NCI-H2196 (cell line): Measurements from ENCODE around the gene FBLN1.
A peak's percentile ranks its signal among the peaks of the same experiment; 100 is the strongest.
"Not testable (repeated sequence)": the region's sequence is repeated elsewhere in the genome, so short reads cannot be mapped to it uniquely, and the experiment has no call there.

Experiments
- DNase-seq: peaks from one replicate; lab custom pipeline; 2025; ENCODE audit not compliant: unreplicated experiment; lab: John Stamatoyannopoulos, UW

FBLN1 gene

GRCh38 chr22:45525480-45525879, 22.8 kb downstream of the FBLN1 start:
- DNase-seq, result no peak

GRCh38 chr22:45526281-45526680, 23.6 kb downstream of the FBLN1 start:
- DNase-seq, result no peak

GRCh38 chr22:45526768-45527360, 24.2 kb downstream of the FBLN1 start:
- no peak for DNase-seq

GRCh38 chr22:45527456-45527855, 24.8 kb downstream of the FBLN1 start:
- no peak for DNase-seq

GRCh38 chr22:45528046-45528445, 25.4 kb downstream of the FBLN1 start:
- no peak for DNase-seq

GRCh38 chr22:45529105-45529504, 26.4 kb downstream of the FBLN1 start:
- no peak for DNase-seq

- no peak for DNase-seq
These were observed 27.4 kb downstream of the FBLN1 start for GRCh38 chr22:45529971-45530575.

- DNase-seq, result no peak
These were observed 29.0 kb downstream of the FBLN1 start for GRCh38 chr22:45531441-45532234.

GRCh38 chr22:45532235-45532631, 29.6 kb downstream of the FBLN1 start:
- DNase-seq, result no peak

- DNase-seq, result no peak
These were observed 31.0 kb downstream of the FBLN1 start for GRCh38 chr22:45533703-45534102.

GRCh38 chr22:45534339-45535192, 31.9 kb downstream of the FBLN1 start:
- peak; percentile 22 for DNase-seq

- DNase-seq, result no peak
These were observed 32.6 kb downstream of the FBLN1 start for GRCh38 chr22:45535290-45535689.

GRCh38 chr22:45535835-45536234, 33.2 kb downstream of the FBLN1 start:
- not testable (repeated sequence) for DNase-seq

- DNase-seq, result no peak
These were observed 35.1 kb downstream of the FBLN1 start for GRCh38 chr22:45537734-45538181.

- no peak for DNase-seq
These were observed 35.6 kb downstream of the FBLN1 start for GRCh38 chr22:45538281-45538680.

GRCh38 chr22:45540122-45540521, 37.4 kb downstream of the FBLN1 start:
- no peak for DNase-seq

GRCh38 chr22:45541382-45541979, 38.8 kb downstream of the FBLN1 start:
- DNase-seq, result no peak

GRCh38 chr22:45542001-45542520, 39.4 kb downstream of the FBLN1 start:
- DNase-seq, result no peak

GRCh38 chr22:45542736-45543135, 40.1 kb downstream of the FBLN1 start:
- not testable (repeated sequence) for DNase-seq

- no peak for DNase-seq
These were observed 40.6 kb downstream of the FBLN1 start for GRCh38 chr22:45543243-45543642.
